ENCODE results near the gene SDCBP2. TPM values are rescaled to one million over a fixed set of nuclear protein-coding genes. Genes with fewer than 3 reads are reported as not detected.

The SDCBP2 gene
- total and polyA plus RNA-seq, 2 of the 4 experiments (the other 2 are of a cell fraction), result 0.54 to 1.3 TPM

DNA sequence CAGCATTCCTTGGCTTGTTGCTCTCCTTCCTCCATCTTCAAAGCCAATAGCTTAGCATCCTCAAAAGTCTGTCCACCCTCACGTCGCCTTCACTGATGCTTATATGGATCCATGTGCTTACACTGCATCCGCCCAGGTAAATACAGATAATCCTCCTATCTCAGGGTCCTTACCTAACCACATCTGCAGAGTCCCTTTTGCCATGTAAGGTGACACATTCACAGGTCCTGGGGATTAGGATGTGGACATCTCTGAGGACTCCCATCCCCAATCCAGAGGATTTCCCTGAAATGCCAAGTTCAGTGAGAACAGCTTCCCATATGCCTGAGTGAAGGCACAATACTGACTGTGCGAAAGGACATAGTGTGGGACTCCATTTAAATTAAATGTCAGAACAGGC, 38.5 kb upstream of the SDCBP2 start:
- no peak for DNase-seq
- peaks cover 55 to 70% of the 10 kb centered on the region in 2 experiments for H3K79me1 ChIP-seq (ENCODE audit: low read depth in 1 of 2, low read length in 2 of 2)
- H3K9me1 ChIP-seq (ENCODE audit: insufficient read depth, low read length), result peaks cover 36% of the 10 kb centered on the region
- no peak overlapping the region for H2AK9ac ChIP-seq (replicated peaks; ENCODE audit: low read depth, low read length, poor library complexity)
- H2AK5ac ChIP-seq (ENCODE audit: low read depth, low read length), result no peak overlapping the region
- H2BK5ac ChIP-seq (ENCODE audit: low read depth, low read length, poor library complexity, severe bottlenecking), result no peak overlapping the region
- peak overlapping the region; percentile 34; the same call in 1 of the 2 replicates for H2BK20ac ChIP-seq (ENCODE audit: low read depth, low read length)
- no peak overlapping the region for H3K23ac ChIP-seq (ENCODE audit: low read depth, low read length)
- H3K9ac ChIP-seq (ENCODE audit: low read depth, low read length), result no peak overlapping the region
- no peak overlapping the region for H3K14ac ChIP-seq (replicated peaks; ENCODE audit: low read depth, low read length)
- H2AFZ ChIP-seq (replicated peaks; ENCODE audit: low read length, poor library complexity), result peak overlapping the region; percentile 5
- no peak overlapping the region for H3K18ac ChIP-seq (ENCODE audit: low read depth, low read length)
- WGBS, 2 experiments (ENCODE audit: extremely low coverage in 2 of 2, insufficient read length in 1 of 2), result 100% methylated on average over 2 of the region's 4 CpGs; no CpG with 5 or more reads in 1 of the 2 experiments
- in situ Hi-C loops (cut with MboI; ENCODE audit: low sequenced_read_pairs) (no loop called here), dilution Hi-C loops (cut with HindIII; ENCODE audit: low sequenced_read_pairs, unreplicated experiment) (no loop called here), intact Hi-C loops (cut with micrococcal nuclease) (no loop called here)
- H4K5ac ChIP-seq (ENCODE audit: low read depth, low read length), result no peak overlapping the region
- no peak overlapping the region for H3K4ac ChIP-seq (ENCODE audit: low read depth, low read length)
- H3K9me3 ChIP-seq (ENCODE audit: control insufficient read depth, insufficient read depth, low read length), result no peaks in the 10 kb centered on the region
- no peak overlapping the region for H4K91ac ChIP-seq (ENCODE audit: insufficient read depth, low read depth, low read length)
- ATAC-seq (ENCODE audit: low read depth), result no peak
- BruUV-seq (replicated peaks), result no TSS peak
- H4K8ac ChIP-seq (ENCODE audit: low read depth in 2 of 2, low read length in 2 of 2), result 0 out of 4 replicates have a peak overlapping the region, but pooled peaks of 1 of the 2 experiments have one; percentile 5
- peaks cover 36% of the 10 kb centered on the region for H4K20me1 ChIP-seq (ENCODE audit: insufficient read depth, low read length)
- H3K36me3 ChIP-seq (ENCODE audit: control insufficient read depth, insufficient read depth, low read length), result peaks cover 25% of the 10 kb centered on the region
- H3K4me1 ChIP-seq (ENCODE audit: control insufficient read depth, insufficient read depth, low read length), result peaks cover 22% of the 10 kb centered on the region
- ChIA-PET POLR2A (ENCODE audit: unreplicated experiment) (no interaction called here), CTCF (no interaction called here)
- no peak overlapping the region for H3K27ac ChIP-seq (ENCODE audit: insufficient read depth, low read length)
- no peaks in the 10 kb centered on the region for H3K27me3 ChIP-seq (ENCODE audit: control insufficient read depth, insufficient read depth, low read length)
- H2BK15ac ChIP-seq (ENCODE audit: low read depth, low read length), result no peak overlapping the region
- H3K4me2 ChIP-seq (ENCODE audit: low read depth, low read length), result no peak overlapping the region
- TF ChIP-seq SMC3 (IDR thresholded peaks at IDR 0.05; ENCODE audit: low read depth, low read length) (no peak), POLR2A (IDR thresholded peaks at IDR 0.05; ENCODE audit: low read depth, low read length) (0 out of 2 replicates have a peak, but pooled peaks have one; percentile 13), CEBPB (IDR thresholded peaks at IDR 0.05; ENCODE audit: low read depth, low read length) (no peak), MAFK (IDR thresholded peaks at IDR 0.05; ENCODE audit: low read depth, low read length) (no peak), RCOR1 (IDR thresholded peaks at IDR 0.05; ENCODE audit: insufficient replicate concordance, low read length) (no peak), MXI1 (IDR thresholded peaks at IDR 0.05; ENCODE audit: borderline replicate concordance, low read depth, low read length) (no peak), NFE2L2 (IDR thresholded peaks at IDR 0.05; ENCODE audit: low read depth, low read length) (no peak), CHD1 (IDR thresholded peaks at IDR 0.05; ENCODE audit: low read depth, low read length) (no peak)
- H3K4me3 ChIP-seq (ENCODE audit: insufficient read depth, low read depth, low read length), result no peak overlapping the region
- no peak overlapping the region for H3K56ac ChIP-seq (ENCODE audit: extremely low read depth, insufficient read depth, low read length)
- H2BK120ac ChIP-seq (ENCODE audit: low read depth, low read length), result no peak overlapping the region

Measured in IMR-90 (cell line).